Activated CD4-positive, CD25-positive, alpha-beta regulatory T cell treated with anti-CD3 and anti-CD28 coated beads, Interleukin-2, amount 50 U/mL, for 72 hours (primary cell): ENCODE results near the gene FAF1.
"Not testable (repeated sequence)": the region's sequence is repeated elsewhere in the genome, so short reads cannot be mapped to it uniquely, and the experiment has no call there.

ENCODE experiments used
- DNase-seq: peaks from one replicate; pipeline ENCODE4 v3.0.0; 2021

Gene FAF1

DNA sequence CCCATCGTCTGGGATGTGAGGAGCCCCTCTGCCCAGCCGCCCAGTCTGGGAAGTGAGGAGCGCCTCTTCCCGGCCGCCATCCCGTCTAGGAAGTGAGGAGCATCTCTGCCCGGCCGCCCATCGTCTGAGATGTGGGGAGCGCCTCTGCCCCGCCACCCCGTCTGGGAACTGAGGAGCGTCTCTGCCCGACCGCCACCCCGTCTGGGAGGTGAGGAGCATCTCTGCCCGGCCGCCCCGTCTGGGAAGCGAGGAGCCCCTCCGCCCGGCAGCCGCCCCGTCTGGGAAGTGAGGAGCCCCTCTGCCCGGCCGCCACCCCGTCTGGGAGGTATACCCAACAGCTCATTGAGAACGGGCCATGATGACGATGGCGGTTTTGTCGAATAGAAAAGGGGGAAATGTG is 7.5 kb downstream of the FAF1 start:
- not testable (repeated sequence) for DNase-seq

DNA sequence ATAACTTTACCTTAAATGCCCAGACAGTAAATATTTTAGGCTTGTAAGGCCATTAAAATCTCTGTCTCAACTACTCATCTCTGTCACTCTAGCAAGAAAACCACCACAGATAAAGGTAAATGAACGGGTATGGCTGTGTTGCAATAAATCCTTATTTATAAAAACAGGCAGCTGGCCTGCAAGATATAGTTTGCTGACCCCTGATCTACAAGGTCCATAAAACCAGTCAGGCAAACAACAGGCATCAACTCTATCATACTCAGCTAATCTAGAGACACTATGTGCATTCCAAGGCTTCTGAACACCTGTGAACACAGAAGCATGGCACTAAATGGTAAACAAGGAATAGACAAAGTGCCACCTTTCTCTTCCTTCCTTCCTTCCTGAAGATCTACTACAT is 9.7 kb downstream of the FAF1 start:
- DNase-seq = no peak

DNA sequence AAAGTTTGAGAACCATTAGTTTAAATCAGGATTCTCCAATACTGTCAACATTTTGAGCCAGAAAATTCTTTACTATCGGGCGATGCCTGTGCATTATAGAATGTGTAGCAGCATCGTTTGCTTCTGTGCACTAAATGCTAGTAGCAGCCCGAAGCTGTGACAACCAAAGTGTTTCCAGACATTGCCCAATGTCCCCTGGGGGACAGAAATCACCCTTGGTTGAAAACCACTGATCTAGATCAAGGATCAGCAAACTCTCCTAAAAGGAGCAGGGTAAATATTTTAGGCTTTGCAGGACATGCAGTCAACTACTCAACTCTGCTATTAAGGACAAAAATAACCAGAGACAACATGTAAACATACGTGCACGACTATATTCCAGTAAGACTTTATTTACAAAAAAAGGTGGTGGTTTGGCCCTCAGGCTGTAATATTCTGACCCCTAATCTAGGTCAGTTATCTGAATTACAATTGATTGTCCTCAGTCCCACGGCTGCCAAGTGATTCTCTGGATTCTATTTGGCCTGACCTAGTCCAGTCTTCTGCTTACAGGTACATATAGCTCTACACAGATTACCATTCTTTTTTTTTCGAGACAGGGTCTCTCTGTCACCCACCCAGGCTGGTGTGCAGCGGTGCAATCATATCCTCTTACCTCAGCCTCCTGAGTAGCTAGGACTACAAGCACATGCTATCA is 10.6 kb downstream of the FAF1 start:
- no peak for DNase-seq

DNA sequence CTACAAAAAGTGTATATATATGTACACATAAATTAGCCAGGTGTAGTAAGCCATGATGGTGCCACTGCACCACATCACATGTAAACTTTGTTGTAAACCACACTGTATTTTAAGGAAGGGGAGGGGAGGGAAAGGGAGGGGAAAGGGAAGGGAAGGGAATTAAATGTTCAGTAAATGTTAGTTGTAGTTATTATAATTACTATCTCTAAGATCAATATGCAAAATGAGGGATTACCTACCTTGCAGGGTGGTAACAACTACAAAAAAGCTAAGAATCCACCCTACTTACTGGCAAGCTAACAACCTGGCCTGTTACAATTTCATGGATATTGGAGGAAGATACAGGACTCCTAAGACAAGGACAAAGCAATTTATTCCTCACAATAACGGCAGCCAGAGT is 17.7 kb downstream of the FAF1 start:
- no peak for DNase-seq

DNA sequence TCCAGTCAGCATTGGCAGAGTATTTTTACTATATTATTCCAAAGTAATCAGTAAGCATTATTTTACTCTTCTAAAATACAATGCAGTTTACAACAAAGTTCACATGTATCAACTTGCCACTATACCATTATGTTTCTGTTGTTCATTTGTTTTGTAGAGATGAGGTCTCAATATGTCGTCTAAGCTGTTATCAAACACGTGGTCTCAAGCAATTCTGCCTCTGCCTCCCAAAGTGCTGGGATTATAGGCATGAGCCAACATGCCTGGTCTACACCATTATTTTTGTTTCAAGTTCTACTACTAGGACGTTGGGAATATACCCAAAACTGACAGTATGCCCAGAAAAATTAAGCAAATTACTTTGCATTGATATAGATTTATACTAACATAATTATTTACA is 19.8 kb downstream of the FAF1 start:
- no peak for DNase-seq

DNA sequence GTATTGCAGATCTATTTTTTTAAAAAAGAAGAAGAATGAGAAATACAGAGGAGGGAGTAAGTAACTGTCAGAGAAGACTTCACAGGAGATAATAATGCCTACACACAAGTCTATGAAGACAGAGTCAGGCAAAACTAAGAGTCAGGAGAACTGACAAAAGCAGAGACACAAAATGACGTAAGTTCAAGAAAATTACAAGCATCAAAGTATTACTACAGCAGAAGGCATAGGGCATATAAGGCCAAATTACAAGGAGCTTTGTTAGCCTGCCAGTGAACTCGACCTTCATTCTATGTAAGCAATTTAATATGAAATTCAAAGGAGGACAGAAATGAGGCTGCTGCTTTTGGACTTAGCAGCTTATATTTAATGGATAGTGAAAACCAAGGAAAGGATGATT is 23.7 kb downstream of the FAF1 start:
- no peak for DNase-seq

DNA sequence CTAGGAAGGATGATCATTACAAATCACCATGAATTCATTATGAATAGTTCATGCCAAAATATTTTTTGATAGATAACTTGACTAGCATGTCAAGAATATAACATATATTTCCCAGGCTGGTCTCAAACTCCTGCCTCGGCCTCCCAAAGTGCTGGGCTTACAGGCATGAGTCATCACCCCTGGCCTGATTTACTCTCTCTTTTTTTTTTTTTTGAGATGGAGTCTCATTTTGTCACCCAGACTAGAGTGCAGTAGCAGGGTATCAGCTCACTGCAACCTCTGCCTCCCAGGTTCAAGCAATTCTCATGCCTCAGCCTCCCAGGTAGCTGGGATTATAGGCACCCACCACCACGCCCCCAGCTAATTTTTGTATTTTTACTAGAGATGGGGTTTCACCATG is 24.8 kb downstream of the FAF1 start:
- not testable (repeated sequence) for DNase-seq

DNA sequence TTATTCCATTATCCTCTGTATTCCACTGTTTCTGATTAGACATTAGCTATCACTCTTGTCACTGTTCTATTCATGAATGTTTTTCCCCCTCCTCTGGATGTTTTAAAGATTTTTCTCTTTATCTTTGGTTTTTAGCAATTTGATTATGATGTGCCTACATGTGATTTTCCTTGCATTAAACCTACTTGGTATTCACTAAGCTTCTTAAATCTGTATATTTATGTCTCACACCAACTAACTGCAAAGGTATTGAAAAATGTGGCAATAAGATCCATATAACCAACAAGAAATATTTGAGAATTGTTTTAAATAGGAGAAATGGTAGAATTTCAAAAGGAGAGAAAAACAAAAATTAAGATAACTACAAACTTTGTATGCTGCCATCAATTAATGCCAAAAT is 25.2 kb downstream of the FAF1 start:
- no peak for DNase-seq

DNA sequence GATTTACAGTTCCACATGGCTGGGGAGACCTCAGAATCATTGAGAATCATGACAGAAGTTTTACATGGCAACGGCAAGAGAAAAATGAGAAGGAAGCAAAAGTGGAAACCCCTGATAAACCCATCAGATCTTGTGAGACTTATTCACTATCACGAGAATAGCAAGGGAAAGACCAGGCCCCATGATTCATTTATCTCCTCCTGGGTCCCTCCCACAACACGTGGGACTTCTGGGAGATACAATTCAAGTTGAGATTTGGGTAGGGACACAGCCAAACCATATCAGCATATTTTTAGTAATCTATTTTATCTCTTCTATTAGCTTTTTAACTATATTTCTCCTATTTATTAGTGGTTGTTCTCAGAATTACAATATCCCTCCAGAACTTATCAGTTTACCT is 26.3 kb downstream of the FAF1 start:
- DNase-seq = not testable (repeated sequence)

DNA sequence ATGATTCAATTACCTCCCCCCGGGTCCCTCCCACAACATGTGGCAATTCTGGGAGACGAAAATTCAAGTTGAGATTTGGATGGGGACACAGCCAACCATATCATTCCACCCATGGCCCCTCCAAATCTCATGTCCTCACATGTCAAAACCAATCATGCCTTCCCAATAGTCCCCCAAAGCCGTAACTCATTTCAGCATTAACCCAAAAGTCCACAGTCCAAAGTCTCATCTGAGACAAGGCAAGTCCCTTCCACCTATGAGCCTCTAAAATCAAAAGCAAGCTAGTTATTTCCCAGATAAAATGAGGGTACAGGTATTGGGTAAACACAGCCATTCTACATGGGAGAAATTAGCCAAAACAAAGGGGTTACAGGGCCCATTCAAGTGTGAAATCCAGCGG is 28.0 kb downstream of the FAF1 start:
- not testable (repeated sequence) for DNase-seq

DNA sequence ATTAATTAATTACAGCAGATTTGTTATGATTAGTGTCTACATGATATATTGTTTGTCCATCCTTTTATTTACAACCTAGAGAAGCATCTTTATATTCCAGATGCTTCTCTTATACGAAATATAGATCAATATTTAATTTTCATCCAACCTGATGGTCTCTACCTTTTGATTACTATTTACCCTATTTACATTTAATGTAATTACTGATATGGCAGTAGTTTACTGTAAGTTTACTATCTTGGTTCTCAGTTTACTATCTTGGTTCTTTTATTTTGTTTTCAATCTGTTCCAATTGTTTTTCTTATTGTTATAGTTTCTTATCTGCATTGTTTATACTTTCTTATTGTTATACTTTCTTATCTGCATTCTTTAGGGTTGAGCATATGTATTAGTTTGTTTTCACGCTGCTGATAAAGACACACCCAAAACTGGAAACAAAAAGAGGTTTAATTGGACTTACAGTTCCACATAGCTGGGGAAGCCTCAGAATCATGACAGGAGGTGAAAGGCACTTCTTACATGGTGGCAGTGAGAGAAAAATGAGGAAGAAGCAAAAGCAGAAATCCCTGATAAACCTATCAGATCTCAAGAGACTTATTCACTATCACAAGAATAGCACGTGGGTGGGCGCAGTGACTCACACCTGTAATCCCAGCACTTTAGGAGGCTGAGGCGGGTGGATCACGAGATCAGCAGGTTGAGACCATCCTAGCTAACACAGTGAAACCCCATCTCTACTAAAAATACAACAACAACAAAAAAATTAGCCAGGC is 28.9 kb downstream of the FAF1 start:
- no peak for DNase-seq

DNA sequence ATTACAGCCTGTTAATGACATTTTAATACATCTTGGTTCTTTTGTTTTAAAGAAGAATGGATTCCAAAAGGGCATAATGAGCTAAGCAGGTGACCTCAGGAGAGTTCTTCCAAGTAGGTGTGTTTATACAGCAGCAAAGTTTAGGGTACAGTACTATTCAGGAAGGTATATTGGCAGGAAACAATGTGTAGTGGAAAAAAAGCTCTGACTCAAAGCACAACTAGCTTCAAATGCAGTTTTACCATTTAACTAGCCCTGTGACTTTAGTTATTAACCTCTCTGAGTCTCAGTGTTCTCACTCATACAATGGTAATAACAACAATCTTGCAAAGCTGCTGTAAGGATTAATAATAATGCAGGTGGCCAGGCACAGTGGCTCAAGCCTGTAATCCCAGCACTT is 29.9 kb downstream of the FAF1 start:
- DNase-seq = no peak

DNA sequence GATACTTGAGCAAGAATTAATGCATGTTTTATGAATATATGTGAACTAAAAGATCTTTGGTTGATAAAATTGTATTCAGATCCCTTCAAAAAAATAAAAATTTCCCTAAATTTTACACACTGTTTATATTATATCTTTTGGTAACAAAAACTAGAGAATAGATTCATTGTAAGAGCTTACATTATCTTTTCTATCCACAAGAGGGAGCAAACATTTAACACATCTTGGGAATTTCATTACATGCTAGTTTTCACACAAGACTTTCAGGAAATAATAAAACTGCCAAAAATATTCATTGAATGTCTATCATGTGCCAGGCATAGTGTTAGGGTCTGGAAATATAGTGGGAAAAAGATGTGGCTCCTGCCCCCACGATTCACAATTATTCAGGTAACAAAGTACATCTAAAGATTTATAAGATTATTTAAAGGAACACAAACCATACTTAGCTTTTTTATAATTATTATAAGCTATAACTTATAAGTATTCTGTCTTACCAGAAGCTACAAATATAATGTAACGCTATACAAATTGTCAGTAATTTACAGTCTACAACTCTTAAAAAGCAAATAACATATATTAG is 30.6 kb downstream of the FAF1 start:
- DNase-seq = no peak

DNA sequence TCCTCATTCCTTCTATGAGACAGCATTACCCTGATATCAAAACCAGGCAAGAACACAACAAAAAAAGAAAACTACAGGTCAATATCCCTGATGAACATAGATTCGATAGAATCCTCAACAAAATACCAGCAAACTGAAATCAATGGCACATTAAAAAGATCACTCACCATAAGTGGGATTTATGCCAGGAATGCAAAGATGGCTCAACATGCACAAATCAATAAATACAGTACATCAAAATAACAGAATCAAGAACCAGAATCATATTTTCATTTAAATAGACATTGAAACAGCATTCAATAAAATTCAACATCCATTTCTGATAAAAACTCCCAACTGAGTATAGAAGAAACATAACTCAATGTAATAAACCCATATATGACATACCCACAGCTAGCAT is 36.5 kb downstream of the FAF1 start:
- no peak for DNase-seq

DNA sequence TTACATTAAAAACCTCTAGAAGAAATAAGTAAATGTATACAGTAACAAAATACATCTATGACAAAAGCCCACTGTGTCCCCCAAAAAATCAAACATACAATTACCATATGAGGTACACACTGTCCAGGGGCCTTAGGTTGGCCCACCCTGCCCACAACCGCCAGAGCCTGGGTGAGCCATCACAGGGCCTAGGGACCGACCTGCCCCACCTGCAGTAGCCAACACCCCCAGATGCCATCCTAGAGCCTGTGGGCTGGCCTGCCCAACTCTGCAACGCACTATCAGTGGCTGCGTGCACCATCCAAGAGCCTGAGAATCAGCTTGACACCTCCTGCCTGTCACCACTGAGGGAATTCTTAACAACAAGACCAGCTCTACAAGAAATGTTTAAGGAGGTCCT is 39.0 kb downstream of the FAF1 start:
- DNase-seq = no peak

DNA sequence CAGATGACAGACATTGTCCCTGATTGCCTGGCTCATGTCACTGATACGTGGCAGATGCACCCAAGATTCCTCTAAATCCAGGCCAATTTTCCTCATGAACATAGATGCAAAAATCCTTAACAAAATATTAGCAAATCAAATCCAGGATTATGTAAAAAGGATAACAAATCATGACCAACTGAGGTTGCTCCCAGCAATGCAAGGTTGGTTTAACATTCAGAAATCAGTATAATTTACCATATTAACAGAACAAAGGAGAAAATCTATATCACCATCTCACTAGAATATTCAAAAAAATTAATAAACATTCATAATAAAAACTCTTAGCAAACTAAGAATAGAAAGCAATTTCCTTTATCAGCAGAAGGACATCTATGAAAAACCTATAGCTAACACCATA is 39.7 kb downstream of the FAF1 start:
- no peak for DNase-seq

DNA sequence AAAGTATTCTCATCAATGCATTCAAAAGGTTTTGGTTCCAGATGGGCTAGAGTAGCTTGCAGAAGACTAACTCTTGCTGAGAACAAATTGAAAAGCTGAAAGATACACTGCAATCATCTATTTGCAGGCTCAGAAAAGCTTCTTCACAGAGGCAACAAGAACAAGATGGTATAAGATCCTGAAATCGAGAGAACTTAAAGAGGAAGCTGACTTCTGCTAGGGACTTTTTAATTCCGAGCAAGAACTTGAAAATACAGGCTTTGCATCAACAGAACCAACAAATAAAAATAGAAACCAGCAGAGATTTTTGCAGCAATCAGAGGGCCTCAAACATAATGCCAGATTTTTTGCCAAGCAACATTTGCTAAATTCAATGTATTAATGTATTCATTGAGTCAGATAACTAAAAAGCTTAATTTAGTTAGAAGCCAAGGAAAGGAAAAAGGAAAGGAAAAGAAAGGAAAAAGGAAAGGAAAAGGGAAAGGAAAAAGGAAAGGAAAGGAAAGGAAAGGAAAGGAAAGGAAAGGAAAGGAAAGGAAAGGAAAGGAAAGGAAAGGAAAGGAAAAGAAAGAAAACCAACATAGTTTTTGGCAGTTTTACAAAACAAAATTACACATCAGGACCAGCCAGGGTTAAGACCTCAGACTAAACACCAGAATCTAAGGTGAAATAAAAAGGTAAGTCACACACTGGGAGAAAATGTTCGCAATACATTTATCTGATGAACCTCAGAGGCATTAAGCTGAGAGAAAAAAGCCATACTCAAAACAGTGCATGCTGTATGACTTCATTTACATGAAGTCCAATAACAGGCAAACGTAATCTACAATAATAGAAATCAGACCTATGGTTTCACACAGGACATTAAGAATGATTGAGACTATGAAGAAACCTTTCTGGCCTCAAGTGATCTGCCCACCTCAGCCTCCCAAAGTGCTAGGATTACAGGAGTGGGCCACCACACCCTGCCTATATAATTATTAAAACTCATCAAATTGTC is 42.6 kb downstream of the FAF1 start:
- no peak for DNase-seq

DNA sequence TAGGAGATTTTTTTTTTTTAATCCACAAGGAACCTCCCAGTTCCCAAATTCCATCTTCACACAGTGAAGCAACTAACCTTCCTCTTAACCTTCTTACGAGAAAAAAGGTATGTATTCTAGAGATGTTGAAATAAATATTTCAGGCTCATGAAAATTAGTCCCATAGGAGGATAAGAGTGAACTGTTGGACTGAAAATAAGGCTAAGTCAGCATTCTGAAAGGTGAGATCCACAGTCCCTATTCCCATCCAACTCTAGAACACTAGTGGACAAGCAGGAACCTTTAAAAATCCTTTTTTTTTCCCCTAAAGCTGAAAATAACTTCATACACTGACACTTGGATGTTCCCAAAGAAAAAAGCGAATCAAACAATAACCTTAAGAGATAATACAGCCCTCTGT is 44.4 kb downstream of the FAF1 start:
- DNase-seq = no peak

DNA sequence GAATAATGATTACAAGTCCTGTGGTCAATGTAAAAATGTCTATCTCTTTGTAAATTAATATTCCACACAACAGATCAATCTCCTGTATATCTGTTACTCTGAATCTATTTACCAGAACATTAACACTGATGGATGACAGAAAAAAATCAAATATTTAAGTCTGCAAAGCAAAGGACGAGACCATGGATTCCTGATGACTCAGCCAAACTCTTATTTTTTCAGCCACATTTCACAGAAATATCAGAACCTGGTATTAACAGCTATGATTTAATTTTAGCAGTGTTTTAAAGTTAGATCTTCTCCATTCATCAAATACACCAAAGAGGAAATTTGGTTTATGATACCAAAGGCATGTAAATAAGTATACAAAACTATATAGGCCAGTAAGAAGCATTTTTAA is 46.1 kb downstream of the FAF1 start:
- no peak for DNase-seq

DNA sequence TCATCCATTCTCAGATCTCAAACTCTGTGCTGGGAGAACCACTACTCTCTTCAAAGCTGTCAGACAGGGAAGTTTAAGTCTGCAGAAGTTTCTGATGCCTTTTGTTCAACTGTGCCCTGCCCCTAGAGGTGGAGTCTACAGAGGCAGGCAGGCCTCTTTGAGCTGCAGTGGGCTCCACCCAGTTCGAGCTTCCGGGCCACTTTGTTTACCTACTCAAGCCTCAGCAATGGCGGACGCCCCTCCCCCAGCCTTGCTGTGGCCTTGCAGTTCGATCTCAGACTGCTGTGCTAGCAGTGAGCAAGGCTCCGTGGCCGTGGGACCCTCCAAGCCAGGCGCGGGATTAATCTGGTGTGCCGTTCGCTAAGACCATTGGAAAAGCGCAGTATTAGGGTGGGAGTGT is 49.7 kb downstream of the FAF1 start:
- DNase-seq = not testable (repeated sequence)

DNA sequence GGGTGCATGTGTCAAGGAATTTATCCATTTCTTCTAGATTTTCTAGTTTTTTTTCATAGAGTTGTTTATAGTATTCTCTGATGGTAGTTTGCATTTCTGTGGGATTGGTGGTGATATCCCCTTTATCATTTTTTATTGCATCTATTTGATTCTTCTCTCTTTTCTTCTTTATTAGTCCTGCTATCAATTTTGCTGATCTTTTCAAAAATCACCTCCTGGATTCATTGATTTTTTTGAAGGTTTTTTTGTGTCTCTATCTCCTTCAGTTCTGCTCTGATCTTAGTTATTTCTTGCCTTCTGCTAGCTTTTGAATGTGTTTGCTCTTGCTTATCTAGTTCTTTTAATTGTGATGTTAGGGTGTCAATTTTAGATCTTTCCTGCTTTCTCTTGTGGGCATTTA is 52.5 kb downstream of the FAF1 start:
- not testable (repeated sequence) for DNase-seq

DNA sequence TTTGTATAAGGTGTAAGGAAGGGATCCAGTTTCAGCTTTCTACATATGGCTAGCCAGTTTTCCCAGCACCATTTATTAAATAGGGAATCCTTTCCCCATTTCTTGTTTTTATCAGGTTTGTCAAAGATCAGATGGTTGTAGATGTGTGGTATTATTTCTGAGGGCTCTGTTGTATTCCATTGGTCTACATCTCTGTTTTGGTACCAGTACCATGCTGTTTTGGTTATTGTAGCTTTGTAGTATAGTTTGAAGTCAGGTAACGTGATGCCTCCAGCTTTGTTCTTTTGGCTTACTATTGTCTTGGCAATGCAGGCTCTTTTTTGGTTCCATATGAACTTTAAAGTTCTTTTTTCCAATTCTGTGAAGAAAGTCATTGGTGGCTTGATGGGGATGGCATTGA is 54.0 kb downstream of the FAF1 start:
- DNase-seq = not testable (repeated sequence)

DNA sequence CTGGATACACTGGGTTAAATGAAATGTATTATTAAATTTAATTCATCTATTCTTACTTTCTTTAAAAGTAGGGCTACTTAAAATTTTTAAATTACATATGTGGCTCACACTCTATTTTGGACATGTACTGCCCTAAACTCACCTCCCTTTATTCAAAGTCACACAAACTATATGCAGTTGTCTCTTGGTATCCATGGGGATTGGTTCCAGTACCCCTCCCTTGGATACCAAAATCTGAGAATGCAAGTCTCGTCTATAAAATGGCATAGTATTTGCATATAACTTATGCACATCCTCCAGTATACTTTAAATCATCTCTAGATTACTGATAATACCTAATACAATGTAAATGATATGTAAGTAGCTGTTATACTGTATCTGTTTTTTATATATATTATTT is 57.6 kb downstream of the FAF1 start:
- DNase-seq = no peak
